KMS-11 (cell line): ENCODE data around the gene ACSBG1.

Experiments
- H2AFZ ChIP-seq: fragments of 200-600 bp; sonication (generic); 2 replicates; pipeline ENCODE4 v1.6.1; 2016; ENCODE audit warnings: antibody characterized with exemption, mixed run types, low read depth
- H3K27ac ChIP-seq: fragments of 200-600 bp; sonication (generic); 2 replicates; pipeline ENCODE4 v1.6.1; 2016; ENCODE audit warnings: mild to moderate bottlenecking, mixed run types
- H3K27me3 ChIP-seq: fragments of 200-600 bp; sonication (generic); 2 replicates; pipeline ENCODE4 v1.6.1; 2017; ENCODE audit warnings: mild to moderate bottlenecking, low read depth, mixed run types, moderate library complexity; ENCODE audit not compliant: insufficient read depth
- H3K36me3 ChIP-seq: fragments of 200-600 bp; sonication (generic); 2 replicates; pipeline ENCODE4 v1.6.1; 2017; ENCODE audit warnings: mild to moderate bottlenecking, mixed run types; ENCODE audit not compliant: insufficient read depth
- H3K4me1 ChIP-seq: fragments of 200-600 bp; sonication (generic); 2 replicates; pipeline ENCODE4 v1.6.1; 2016; ENCODE audit warnings: mild to moderate bottlenecking, low read depth, mixed run types; ENCODE audit not compliant: poor library complexity, severe bottlenecking
- H3K4me2 ChIP-seq: fragments of 200-600 bp; sonication (generic); 2 replicates; pipeline ENCODE4 v1.7.0; 2016; ENCODE audit warnings: mild to moderate bottlenecking, mixed run types
- H3K4me3 ChIP-seq: fragments of 200-600 bp; sonication (generic); IDR thresholded peaks from 2 replicates; pipeline ENCODE4 v1.6.1; 2017; ENCODE audit warnings: low read depth, low read length, mixed read lengths; ENCODE audit not compliant: insufficient read depth
- H3K79me2 ChIP-seq: fragments of 200-600 bp; sonication (generic); 2 replicates; pipeline ENCODE4 v1.6.1; 2016; ENCODE audit warnings: low read depth, mixed run types; ENCODE audit not compliant: insufficient read depth
- H3K9ac ChIP-seq: fragments of 200-600 bp; sonication (generic); 2 replicates; pipeline ENCODE4 v1.6.1; 2016; ENCODE audit warnings: mild to moderate bottlenecking, mixed run types
- H4K20me1 ChIP-seq: fragments of 200-600 bp; sonication (generic); 2 replicates; pipeline ENCODE4 v1.6.1; 2016; ENCODE audit warnings: mild to moderate bottlenecking, mixed run types; ENCODE audit not compliant: insufficient read depth
- TF ChIP-seq, protein P1 (sequence below): fragments of 200-600 bp; sonication (generic); conservative IDR thresholded peaks from 2 replicates; pipeline ENCODE4 v1.6.1; 2017; ENCODE audit warnings: low read depth, mild to moderate bottlenecking, antibody characterized with exemption, low read length, moderate library complexity, mixed read lengths

The ACSBG1 gene

GRCh38 chr15:78175330-78175729, 59.0 kb downstream of the ACSBG1 start:
- Histone ChIP-seq H2AFZ (no peak overlapping the region), H3K4me2 (peak overlapping the region; percentile 76), H3K4me3 (no peak overlapping the region), H3K79me2 (no peaks in the 10 kb centered on the region), H3K9ac (no peak overlapping the region), H4K20me1 (no peaks in the 10 kb centered on the region), H3K27ac (0 out of 2 replicates have a peak overlapping the region, but pooled peaks have one; percentile 18), H3K4me1 (peaks cover 60% of the 10 kb centered on the region), H3K27me3 (no peaks in the 10 kb centered on the region), H3K36me3 (no peaks in the 10 kb centered on the region)
- TF ChIP-seq, protein P1, sequence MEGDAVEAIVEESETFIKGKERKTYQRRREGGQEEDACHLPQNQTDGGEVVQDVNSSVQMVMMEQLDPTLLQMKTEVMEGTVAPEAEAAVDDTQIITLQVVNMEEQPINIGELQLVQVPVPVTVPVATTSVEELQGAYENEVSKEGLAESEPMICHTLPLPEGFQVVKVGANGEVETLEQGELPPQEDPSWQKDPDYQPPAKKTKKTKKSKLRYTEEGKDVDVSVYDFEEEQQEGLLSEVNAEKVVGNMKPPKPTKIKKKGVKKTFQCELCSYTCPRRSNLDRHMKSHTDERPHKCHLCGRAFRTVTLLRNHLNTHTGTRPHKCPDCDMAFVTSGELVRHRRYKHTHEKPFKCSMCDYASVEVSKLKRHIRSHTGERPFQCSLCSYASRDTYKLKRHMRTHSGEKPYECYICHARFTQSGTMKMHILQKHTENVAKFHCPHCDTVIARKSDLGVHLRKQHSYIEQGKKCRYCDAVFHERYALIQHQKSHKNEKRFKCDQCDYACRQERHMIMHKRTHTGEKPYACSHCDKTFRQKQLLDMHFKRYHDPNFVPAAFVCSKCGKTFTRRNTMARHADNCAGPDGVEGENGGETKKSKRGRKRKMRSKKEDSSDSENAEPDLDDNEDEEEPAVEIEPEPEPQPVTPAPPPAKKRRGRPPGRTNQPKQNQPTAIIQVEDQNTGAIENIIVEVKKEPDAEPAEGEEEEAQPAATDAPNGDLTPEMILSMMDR, result no peak

- H3K79me2 ChIP-seq, result no peaks in the 10 kb centered on the region
- H2AFZ ChIP-seq, result peak overlapping the region; percentile 44; the same call in 1 of the 2 replicates
- 0 out of 2 replicates have a peak overlapping the region, but pooled peaks have one; percentile 18 for H3K27ac ChIP-seq
- TF ChIP-seq, protein P1, result no peak
- no peak overlapping the region for H3K9ac ChIP-seq
- no peaks in the 10 kb centered on the region for H3K36me3 ChIP-seq
- H3K27me3 ChIP-seq, result no peaks in the 10 kb centered on the region
- H3K4me1 ChIP-seq, result peaks cover 68% of the 10 kb centered on the region
- peak overlapping the region; percentile 76 for H3K4me2 ChIP-seq
- no peak overlapping the region for H3K4me3 ChIP-seq
- H4K20me1 ChIP-seq, result no peaks in the 10 kb centered on the region
Measured at GRCh38 chr15:78174401-78174800, 60.0 kb downstream of the ACSBG1 start.

DNA sequence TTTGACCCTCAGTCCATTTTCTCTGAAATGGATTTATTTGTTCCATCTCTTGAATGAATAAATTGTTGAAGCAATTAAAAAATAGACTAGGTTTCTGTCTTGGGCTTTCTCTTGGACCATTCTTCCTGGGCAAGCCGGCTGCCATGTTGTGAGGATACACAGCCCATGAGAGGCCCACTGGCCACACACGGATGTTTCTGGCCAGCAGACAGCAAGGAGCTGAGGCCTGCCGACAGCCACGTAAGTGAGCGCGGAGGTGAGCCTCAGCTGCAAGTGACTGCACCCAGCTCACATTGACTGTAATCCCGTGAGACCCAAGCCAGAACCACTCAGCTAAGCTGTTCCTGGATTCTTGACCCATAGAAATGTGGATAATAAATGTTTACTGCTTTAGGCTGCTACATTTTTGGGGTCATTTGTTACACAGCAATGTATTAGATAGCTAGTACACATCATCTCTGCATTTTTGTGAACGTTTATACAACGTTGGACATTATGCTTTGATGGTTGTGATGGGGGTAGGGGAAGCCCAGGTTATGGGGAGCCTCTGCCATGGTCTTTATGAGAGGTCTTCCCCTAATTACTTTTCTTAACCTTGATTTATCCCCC, 62.4 kb downstream of the ACSBG1 start:
- no peak overlapping the region for H3K9ac ChIP-seq
- H3K4me3 ChIP-seq, result no peak overlapping the region
- H2AFZ ChIP-seq, result no peak overlapping the region
- H3K4me1 ChIP-seq, result peaks cover 88% of the 10 kb centered on the region
- TF ChIP-seq, protein P1, result no peak
- no peaks in the 10 kb centered on the region for H3K36me3 ChIP-seq
- no peaks in the 10 kb centered on the region for H3K79me2 ChIP-seq
- H4K20me1 ChIP-seq, result no peaks in the 10 kb centered on the region
- H3K27me3 ChIP-seq, result no peaks in the 10 kb centered on the region
- peak overlapping the region; percentile 52; the same call in 1 of the 2 replicates for H3K4me2 ChIP-seq
- peak overlapping the region; percentile 45; the same call in 1 of the 2 replicates for H3K27ac ChIP-seq

GRCh38 chr15:78170848-78171773, 63.3 kb downstream of the ACSBG1 start:
- TF ChIP-seq, protein P1, result no peak
- Histone ChIP-seq H3K4me2 (peak overlapping the region; percentile 52; the same call in 1 of the 2 replicates), H2AFZ (no peak overlapping the region), H3K4me3 (no peak overlapping the region), H3K36me3 (no peaks in the 10 kb centered on the region), H3K4me1 (peaks cover 90% of the 10 kb centered on the region), H3K79me2 (no peaks in the 10 kb centered on the region), H3K9ac (no peak overlapping the region), H4K20me1 (no peaks in the 10 kb centered on the region), H3K27ac (peak overlapping the region; percentile 45; the same call in 1 of the 2 replicates), H3K27me3 (no peaks in the 10 kb centered on the region)
